K562 (cell line): Measurements from ENCODE around the gene TMEM225B. TPM values are rescaled to one million over a fixed set of nuclear protein-coding genes. Genes with fewer than 3 reads are reported as not detected.

Source experiments
- ERF ChIP-seq: fragments of 450-650 bp; formaldehyde crosslinking; IDR thresholded peaks from 2 replicates; pipeline ENCODE4 v1.4.0; 2020; ENCODE audit warnings: mild to moderate bottlenecking, mixed read lengths
- HNRNPUL1 ChIP-seq: fragments of 200-400 bp; formaldehyde crosslinking; IDR thresholded peaks from 2 replicates; pipeline ENCODE4 v1.6.1; 2017; ENCODE audit warnings: low read length
- LCOR ChIP-seq: sonication (generic); formaldehyde crosslinking; IDR thresholded peaks from 2 replicates; pipeline ENCODE4 v1.8.0; 2022; ENCODE audit warnings: mild to moderate bottlenecking, missing genetic modification reagents
- RBM34 ChIP-seq: fragments of 200-400 bp; formaldehyde crosslinking; IDR thresholded peaks from 2 replicates; pipeline ENCODE4 v1.6.1; 2018; ENCODE audit warnings: low read length, borderline replicate concordance; ENCODE audit not compliant: insufficient read depth
- SAP30 ChIP-seq: fragments of 200-600 bp; sonication (generic); IDR thresholded peaks from 2 replicates; pipeline ENCODE4 v1.6.1; 2012; ENCODE audit warnings: borderline replicate concordance, low read depth, mild to moderate bottlenecking, moderate library complexity, low read length, control low read depth, inconsistent platforms; ENCODE audit not compliant: insufficient read depth, poor library complexity, severe bottlenecking
- TRIM28 ChIP-seq: fragments of 450-650 bp; IDR thresholded peaks from 2 replicates; pipeline ENCODE4 v1.6.1; 2017
- ZNF717 ChIP-seq: fragments of 250-450 bp; sonication (Bioruptor Pico); IDR thresholded peaks from 2 replicates; pipeline ENCODE4 v1.5.0; 2021
- ZNF79 ChIP-seq: fragments of 250-450 bp; sonication (Bioruptor Pico); IDR thresholded peaks from 2 replicates; pipeline ENCODE4 v1.4.0; 2020; ENCODE audit warnings: low read depth, mild to moderate bottlenecking, moderate library complexity
- polyA plus RNA-seq, 8 experiments: library from polyadenylated mRNA; depleted of rRNA in 4 of 8; stranded (reverse) in 5 of 8; unstranded in 3 of 8; fragments of >200 nt; fragmentation: Nextera tagmentation in 2 of 8; fragmentation: Illumina TruSeq in 1 of 8; extraction: Ambion mirVana in 2 of 8; extraction: Trizol in 1 of 8; gene quantifications; 2 replicates each; pipeline versions ENCODE4 v1.2.1 to v1.2.3, GENCODE V29; 2011 to 2014; ENCODE audit warnings: inconsistent platforms in 1 of 8, missing spikeins in 1 of 8
- total RNA-seq, 7 experiments: library from RNA; depleted of rRNA in 6 of 7; stranded (reverse); fragments of >200 nt in 6 of 7; fragmentation: Illumina TruSeq in 2 of 7; extraction: Trizol in 2 of 7; gene quantifications; 2 replicates each; pipeline versions ENCODE4 v1.2.1 to v1.2.3, GENCODE V29; 2011 to 2021; ENCODE audit warnings: low replicate concordance in 1 of 7
- TF ChIP-seq, protein P1 (sequence below), 3 experiments: IDR thresholded peaks in 2 of 3; conservative IDR thresholded peaks in 1 of 3; 2 replicates each; pipeline ENCODE4 v1.5.1; 2011 to 2012; ENCODE audit warnings: low read length in 3 of 3, mild to moderate bottlenecking in 3 of 3, control low read depth in 2 of 3, improper control_type of control experiment in 1 of 3, inconsistent platforms in 1 of 3, low read depth in 1 of 3, mixed read lengths in 1 of 3, moderate library complexity in 1 of 3; ENCODE audit not compliant: insufficient read depth in 2 of 3
- TF ChIP-seq, protein P2 (sequence below): IDR thresholded peaks from 2 replicates; pipeline ENCODE4 v1.6.1; 2014; ENCODE audit warnings: antibody characterized with exemption
- TF ChIP-seq, protein P3 (sequence below), 2 experiments: IDR thresholded peaks in 1 of 2; conservative IDR thresholded peaks in 1 of 2; 2 replicates each; pipeline ENCODE4 v1.6.1; 2016; ENCODE audit warnings: low read depth in 2 of 2, mild to moderate bottlenecking in 1 of 2, missing compliant biosample characterization in 1 of 2, missing genetic modification characterization in 1 of 2, moderate library complexity in 1 of 2
- TF ChIP-seq, protein P4 (sequence below), 2 experiments: fragments of 450-650 bp in 1 of 2; sonication (generic) in 1 of 2; formaldehyde crosslinking in 1 of 2; IDR thresholded peaks in 1 of 2; conservative IDR thresholded peaks in 1 of 2; 2 replicates each; pipeline versions ENCODE4 v1.6.1 to v1.8.1; 2016 to 2023; ENCODE audit warnings: mild to moderate bottlenecking in 2 of 2, moderate library complexity in 2 of 2, inconsistent platforms in 1 of 2, missing genetic modification reagents in 1 of 2
- TF ChIP-seq, protein P5 (sequence below): fragments of 450-650 bp; conservative IDR thresholded peaks from 2 replicates; pipeline ENCODE4 v1.6.1; 2016; ENCODE audit warnings: missing genetic modification characterization, low read depth, mild to moderate bottlenecking, control low read depth, missing compliant biosample characterization

The TMEM225B gene
- total and polyA plus RNA-seq, 9 of the 15 experiments (the other 6 are each of a cell fraction or from before 2014, with no cell fraction given), result 0.08 to 0.73 (median 0.56) TPM

DNA sequence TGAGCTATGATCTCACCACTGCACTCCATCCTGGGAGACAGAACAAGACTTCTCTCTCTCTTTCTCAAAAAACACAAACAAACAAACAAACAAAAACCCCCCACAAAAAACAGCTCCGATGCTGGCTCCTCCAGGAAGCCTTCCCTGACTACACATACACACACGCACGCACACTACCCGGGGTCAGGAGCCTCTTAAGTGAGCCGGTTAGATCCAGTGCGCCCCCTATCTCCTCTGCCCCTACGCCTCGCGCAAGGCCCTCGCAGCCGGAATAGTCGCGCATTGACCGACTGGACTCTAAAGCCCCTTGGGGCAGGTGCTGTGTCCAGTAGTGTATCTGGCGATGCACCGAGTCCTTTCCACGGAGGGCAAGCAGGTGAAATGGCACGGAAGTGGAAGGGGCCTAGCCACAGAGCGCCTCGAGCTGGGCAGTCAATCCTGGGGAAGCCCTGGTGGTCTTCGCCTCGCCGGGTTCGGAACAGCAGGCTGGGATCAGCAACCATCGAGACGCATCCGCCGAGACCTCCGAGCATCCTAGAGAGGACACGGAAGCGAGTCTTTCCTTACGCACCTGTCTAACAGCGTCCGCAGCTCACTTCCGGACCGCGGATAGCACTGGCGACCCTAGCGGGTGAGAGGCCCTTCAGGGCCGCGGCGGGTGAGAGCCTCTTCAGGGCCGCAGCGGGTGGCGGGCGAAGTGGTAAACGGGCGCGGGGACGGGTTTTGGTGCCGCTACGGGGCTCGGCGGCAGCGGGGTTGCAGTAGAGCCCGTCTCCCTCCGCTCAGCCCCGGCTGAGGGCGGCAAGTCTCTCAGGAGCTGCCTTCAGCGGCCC is 18.5 kb downstream of the TMEM225B start, which contains the start of gene ZSCAN25 (continued):
- TF ChIP-seq, protein P1, sequence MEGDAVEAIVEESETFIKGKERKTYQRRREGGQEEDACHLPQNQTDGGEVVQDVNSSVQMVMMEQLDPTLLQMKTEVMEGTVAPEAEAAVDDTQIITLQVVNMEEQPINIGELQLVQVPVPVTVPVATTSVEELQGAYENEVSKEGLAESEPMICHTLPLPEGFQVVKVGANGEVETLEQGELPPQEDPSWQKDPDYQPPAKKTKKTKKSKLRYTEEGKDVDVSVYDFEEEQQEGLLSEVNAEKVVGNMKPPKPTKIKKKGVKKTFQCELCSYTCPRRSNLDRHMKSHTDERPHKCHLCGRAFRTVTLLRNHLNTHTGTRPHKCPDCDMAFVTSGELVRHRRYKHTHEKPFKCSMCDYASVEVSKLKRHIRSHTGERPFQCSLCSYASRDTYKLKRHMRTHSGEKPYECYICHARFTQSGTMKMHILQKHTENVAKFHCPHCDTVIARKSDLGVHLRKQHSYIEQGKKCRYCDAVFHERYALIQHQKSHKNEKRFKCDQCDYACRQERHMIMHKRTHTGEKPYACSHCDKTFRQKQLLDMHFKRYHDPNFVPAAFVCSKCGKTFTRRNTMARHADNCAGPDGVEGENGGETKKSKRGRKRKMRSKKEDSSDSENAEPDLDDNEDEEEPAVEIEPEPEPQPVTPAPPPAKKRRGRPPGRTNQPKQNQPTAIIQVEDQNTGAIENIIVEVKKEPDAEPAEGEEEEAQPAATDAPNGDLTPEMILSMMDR (IDR thresholded peaks at IDR 0.05 in 2 of 3, conservative IDR thresholded peaks at IDR 0.05 in 1 of 3; ENCODE audit: insufficient read depth in 2 of 3, low read depth in 1 of 3, low read length in 3 of 3), result peak; percentile 75 to 90 (median 77)
- TF ChIP-seq, protein P2, sequence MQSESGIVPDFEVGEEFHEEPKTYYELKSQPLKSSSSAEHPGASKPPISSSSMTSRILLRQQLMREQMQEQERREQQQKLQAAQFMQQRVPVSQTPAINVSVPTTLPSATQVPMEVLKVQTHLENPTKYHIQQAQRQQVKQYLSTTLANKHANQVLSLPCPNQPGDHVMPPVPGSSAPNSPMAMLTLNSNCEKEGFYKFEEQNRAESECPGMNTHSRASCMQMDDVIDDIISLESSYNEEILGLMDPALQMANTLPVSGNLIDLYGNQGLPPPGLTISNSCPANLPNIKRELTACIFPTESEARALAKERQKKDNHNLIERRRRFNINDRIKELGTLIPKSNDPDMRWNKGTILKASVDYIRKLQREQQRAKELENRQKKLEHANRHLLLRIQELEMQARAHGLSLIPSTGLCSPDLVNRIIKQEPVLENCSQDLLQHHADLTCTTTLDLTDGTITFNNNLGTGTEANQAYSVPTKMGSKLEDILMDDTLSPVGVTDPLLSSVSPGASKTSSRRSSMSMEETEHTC, result 0 out of 2 replicates have a peak, but pooled peaks have one; percentile 49
- TF ChIP-seq HNRNPUL1, result no peak
- TF ChIP-seq, protein P3, sequence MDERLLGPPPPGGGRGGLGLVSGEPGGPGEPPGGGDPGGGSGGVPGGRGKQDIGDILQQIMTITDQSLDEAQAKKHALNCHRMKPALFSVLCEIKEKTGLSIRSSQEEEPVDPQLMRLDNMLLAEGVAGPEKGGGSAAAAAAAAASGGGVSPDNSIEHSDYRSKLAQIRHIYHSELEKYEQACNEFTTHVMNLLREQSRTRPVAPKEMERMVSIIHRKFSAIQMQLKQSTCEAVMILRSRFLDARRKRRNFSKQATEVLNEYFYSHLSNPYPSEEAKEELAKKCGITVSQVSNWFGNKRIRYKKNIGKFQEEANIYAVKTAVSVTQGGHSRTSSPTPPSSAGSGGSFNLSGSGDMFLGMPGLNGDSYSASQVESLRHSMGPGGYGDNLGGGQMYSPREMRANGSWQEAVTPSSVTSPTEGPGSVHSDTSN (CRISPR knock-in tag; IDR thresholded peaks at IDR 0.05; ENCODE audit: low read depth), result no peak
- TF ChIP-seq, protein P3 (tag; conservative IDR thresholded peaks at IDR 0.05; ENCODE audit: low read depth), result no peak
- peak; percentile 51 for TF ChIP-seq SAP30
- no peak for TF ChIP-seq ZNF717 (CRISPR knock-in tag)
- TF ChIP-seq TRIM28, result peak; percentile 68
- TF ChIP-seq ZNF79 (CRISPR knock-in tag), result no peak
- TF ChIP-seq, protein P4, sequence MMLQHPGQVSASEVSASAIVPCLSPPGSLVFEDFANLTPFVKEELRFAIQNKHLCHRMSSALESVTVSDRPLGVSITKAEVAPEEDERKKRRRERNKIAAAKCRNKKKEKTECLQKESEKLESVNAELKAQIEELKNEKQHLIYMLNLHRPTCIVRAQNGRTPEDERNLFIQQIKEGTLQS (IDR thresholded peaks at IDR 0.05), result no peak; the same call in 1 of the 2 replicates
- TF ChIP-seq, protein P4 (CRISPR knock-in tag; conservative IDR thresholded peaks at IDR 0.05), result peak; percentile 59; the same call in 1 of the 2 replicates
- TF ChIP-seq ERF (CRISPR knock-in tag), result 0 out of 2 replicates have a peak, but pooled peaks have one; percentile 49
- TF ChIP-seq RBM34, result no peak
- TF ChIP-seq, protein P5, sequence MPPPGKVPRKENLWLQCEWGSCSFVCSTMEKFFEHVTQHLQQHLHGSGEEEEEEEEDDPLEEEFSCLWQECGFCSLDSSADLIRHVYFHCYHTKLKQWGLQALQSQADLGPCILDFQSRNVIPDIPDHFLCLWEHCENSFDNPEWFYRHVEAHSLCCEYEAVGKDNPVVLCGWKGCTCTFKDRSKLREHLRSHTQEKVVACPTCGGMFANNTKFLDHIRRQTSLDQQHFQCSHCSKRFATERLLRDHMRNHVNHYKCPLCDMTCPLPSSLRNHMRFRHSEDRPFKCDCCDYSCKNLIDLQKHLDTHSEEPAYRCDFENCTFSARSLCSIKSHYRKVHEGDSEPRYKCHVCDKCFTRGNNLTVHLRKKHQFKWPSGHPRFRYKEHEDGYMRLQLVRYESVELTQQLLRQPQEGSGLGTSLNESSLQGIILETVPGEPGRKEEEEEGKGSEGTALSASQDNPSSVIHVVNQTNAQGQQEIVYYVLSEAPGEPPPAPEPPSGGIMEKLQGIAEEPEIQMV (tag), result peak; percentile 98
- TF ChIP-seq LCOR (CRISPR knock-in tag), result peak; percentile 97
